Measurements from ENCODE around the gene HS3ST3A1.

DNA sequence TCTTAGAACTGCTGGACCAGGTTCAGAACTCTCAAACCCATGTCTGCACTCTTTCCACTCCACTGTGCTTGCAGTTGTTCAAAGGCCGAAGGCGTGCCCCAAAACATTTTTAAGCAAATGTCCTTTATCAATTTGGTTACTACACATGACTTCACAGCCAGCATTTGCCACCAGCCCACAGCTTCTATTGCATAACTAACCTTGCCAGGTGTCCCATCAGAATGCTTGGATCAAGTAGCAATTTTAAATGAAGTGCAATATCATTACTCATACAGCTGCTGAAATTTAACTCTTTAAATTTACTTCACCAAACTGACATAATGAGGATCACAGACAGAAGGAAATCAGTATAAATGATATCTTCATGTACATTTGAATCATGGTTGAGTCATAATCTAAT, 29.8 kb upstream of the HS3ST3A1 start:
- TF ChIP-seq, protein P1, sequence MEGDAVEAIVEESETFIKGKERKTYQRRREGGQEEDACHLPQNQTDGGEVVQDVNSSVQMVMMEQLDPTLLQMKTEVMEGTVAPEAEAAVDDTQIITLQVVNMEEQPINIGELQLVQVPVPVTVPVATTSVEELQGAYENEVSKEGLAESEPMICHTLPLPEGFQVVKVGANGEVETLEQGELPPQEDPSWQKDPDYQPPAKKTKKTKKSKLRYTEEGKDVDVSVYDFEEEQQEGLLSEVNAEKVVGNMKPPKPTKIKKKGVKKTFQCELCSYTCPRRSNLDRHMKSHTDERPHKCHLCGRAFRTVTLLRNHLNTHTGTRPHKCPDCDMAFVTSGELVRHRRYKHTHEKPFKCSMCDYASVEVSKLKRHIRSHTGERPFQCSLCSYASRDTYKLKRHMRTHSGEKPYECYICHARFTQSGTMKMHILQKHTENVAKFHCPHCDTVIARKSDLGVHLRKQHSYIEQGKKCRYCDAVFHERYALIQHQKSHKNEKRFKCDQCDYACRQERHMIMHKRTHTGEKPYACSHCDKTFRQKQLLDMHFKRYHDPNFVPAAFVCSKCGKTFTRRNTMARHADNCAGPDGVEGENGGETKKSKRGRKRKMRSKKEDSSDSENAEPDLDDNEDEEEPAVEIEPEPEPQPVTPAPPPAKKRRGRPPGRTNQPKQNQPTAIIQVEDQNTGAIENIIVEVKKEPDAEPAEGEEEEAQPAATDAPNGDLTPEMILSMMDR (IDR thresholded peaks at IDR 0.05) = no peak
- no peak for TF ChIP-seq POLR2A (IDR thresholded peaks at IDR 0.05)

Measured in suprapubic skin (tissue), 3 donors.